ENCODE data around the gene NCOA7.

- TF ChIP-seq CTCF (IDR thresholded peaks at IDR 0.05; ENCODE audit: insufficient read depth, low read length, poor library complexity, severe bottlenecking) (no peak), EZH2phosphoT487 (conservative IDR thresholded peaks at IDR 0.05; ENCODE audit: low read length) (no peak)
These were observed 81.6 kb downstream of the NCOA7 start for GRCh38 chr6:125872259-125872921.

Measured in SU-DHL-6 (cell line).